HG03196 (cell line): ENCODE measurements around the gene ESD.
"Not testable (repeated sequence)": the region's sequence is repeated elsewhere in the genome, so short reads cannot be mapped to it uniquely, and the experiment has no call there.

Experiments used
- ATAC-seq: cut with Tn5 transposase; IDR thresholded peaks from one replicate; pipeline ENCODE4 v1.9.1; 2021; ENCODE audit not compliant: unreplicated experiment

Gene ESD, protein sequence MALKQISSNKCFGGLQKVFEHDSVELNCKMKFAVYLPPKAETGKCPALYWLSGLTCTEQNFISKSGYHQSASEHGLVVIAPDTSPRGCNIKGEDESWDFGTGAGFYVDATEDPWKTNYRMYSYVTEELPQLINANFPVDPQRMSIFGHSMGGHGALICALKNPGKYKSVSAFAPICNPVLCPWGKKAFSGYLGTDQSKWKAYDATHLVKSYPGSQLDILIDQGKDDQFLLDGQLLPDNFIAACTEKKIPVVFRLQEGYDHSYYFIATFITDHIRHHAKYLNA

DNA sequence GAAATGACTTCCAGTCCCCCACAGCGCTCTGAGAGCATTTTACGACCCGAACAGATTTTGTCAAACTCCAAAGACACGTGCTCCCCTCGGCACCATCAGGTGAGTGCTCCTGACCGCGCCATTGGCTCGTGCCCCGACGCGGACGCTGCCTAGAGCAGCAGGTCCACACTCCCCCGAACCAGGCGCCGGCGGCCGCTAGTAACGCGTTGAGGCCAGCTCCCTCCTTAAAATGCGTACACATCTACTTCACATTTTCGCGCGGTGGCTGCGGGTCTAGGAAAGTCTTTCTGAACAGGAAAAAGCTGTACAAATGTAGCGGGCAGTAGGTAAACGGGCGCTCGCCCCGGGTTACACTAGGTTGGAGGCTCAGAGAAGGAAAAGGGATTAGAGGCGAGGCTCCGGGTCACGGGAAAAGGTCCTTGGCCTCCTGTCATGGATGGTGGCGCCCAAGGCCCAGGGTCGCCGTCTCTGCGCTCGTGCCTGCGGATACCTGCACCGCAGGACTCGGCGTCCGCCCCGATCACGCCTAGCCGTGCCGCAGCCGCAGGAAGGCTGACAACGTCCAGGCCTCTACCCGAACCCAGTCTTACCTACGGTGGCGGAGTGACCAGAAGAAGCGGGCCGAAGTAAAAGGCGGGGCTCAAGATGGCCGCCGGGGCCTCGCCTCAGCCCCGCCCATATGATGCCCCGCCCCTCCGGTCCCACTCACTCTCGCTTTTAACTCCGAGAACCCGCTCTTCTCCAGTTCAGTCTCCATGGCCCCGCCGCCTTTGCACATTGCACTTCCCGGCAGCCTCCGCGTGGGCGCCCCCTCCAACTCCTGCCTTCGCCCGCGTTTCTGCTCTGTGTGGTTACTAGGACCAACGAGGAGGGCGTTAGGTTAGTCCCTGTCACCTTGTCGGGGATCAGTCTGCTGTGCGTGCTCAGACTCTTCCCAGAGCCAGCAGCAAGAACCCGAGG, at the start of gene ESD:
TSS of gene ESD (minus strand) at position 647 of the 960 bp plus-strand sequence. CDS start 5,748 bp downstream, outside the sequence.
- peak; percentile 91 for ATAC-seq

GRCh38 chr13:46846726-46847125, 49.8 kb upstream of the ESD start:
- ATAC-seq = no peak

DNA sequence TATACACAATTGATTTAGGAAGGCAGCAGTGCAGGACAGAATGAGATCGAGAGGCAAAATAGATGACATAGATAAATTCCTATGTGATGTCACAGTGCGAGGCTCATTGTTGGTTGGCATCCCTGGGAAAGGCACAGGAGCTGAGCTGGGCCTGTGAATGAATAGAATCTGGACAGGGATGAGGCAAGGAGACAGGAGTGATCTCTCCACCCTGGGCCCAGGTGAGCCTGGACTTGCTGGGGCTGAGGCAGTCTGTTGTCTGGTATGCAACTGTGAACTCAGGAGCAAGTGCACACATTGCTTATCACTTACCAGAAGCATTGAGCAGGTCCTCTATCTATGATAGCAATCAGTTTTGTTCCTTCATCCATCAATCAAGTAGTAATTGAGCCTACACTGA, 48.2 kb upstream of the ESD start:
- ATAC-seq = no peak

- ATAC-seq = no peak
Observed at GRCh38 chr13:46844431-46844830, 47.5 kb upstream of the ESD start.

DNA sequence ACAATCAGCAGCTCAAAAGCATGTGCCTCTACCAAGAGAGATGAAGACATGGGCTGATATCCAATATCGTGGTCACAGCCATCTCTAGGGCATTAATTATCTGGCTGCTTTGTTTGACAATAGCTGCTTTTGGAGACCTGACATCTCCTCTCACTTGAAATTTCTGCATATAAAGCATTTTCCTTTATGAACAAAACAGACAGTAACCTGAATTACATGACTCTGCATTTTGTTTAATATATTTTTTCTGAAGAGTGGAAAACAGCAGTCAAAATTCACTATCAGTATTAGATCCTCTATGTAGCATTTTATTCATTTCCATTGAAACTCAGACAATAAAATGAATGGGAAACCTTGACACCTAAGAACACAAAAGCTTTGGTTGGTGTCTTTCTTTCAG, 42.4 kb upstream of the ESD start:
- no peak for ATAC-seq

DNA sequence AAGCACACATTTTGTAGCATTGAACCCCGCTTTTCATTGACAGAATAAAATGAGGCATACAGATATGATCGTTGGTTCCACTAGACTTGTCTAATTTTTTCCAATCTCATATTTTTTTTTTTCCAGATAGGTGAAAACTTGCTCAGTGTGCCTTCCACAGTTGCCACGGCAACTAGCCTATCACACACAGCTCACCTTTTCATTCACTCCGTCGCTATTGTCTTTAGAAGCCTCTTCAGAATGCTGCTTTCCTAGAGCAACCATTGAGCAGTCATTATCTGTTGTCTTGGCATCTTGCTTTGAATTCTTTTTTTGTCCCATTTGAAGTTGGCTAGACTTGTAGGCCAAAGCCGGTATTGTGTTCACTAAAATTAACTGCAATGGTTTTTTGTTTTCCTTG, 37.7 kb upstream of the ESD start:
- ATAC-seq = no peak

- ATAC-seq = no peak
Observed at GRCh38 chr13:46831588-46832194, 34.7 kb upstream of the ESD start.

- no peak for ATAC-seq
Observed at GRCh38 chr13:46830405-46831005, 33.5 kb upstream of the ESD start.

DNA sequence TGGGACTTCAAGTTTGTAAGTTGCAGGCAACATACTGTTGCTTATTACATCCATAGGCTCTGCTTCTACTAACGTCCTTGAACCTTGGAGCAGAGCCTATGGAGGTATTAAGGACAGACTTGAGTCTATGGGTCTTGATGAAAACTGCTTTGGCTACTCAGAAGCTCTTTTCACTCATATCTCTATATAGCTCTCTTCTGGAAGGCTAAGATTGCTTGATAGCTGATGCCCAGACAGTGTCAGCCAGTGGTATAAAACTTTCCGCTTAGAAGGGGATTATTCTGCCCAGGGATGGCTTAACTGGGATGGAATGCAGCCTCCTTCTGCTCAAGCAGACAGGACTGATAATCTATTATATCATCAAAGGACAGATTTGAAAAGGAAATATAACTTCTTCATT, 25.6 kb upstream of the ESD start:
- no peak for ATAC-seq

DNA sequence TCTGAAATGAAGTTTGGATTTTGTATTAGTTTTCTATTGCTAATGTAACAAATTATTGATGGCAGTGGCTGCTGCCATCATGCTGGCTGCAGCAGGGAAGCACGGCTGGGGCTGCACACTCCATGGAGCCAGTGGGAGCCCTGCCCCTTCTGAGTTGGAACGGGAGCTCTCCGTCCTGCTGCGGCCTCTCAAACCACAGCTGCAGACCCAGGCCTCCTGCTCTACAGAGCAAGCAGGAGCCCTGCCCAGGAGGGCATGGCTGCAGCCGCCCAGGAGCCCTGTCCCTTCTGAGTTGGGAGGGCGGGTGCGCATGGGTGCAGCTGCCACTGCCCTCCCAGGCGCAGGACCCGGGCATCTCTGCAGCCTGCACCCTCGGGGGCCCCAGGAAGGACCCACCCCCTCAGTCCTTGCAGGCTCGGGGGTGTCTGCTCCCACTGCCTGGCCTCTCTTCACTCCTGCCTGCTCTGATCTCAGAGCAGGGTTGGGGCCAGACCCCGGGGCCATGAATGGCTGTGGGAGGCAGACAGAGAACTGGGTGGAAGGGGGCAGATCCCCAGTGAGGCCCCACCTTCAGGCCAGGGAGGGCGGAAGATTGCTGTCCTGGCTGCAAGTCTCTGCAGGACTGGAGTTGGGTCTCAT, 21.0 kb upstream of the ESD start:
- ATAC-seq = no peak

GRCh38 chr13:46817095-46817494, 20.1 kb upstream of the ESD start:
- no peak for ATAC-seq

- ATAC-seq = no peak
Observed at GRCh38 chr13:46816371-46816770, 19.4 kb upstream of the ESD start.

DNA sequence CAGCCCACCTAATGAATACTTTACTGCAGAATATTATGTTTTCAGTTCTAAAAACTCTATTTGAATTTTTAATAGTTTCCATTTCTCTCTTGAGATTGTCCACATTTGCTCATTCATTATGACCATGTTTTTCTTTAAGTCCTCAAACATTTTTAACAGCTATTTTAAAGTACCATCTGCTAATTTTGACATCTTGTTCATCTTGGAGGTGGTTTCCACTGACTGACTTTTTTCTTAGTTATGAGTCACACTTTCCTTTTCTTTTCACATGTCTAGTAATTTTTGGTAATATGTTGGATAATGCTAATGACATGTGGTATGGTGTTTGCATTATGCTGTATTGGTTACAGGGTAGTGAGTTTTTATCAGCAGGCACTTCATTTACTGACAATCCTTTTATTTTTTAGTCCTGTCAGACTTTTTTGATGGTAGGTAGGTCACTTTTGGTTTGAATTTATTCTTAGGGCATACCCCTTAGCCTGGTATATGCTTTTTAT, 15.4 kb upstream of the ESD start:
- no peak for ATAC-seq

DNA sequence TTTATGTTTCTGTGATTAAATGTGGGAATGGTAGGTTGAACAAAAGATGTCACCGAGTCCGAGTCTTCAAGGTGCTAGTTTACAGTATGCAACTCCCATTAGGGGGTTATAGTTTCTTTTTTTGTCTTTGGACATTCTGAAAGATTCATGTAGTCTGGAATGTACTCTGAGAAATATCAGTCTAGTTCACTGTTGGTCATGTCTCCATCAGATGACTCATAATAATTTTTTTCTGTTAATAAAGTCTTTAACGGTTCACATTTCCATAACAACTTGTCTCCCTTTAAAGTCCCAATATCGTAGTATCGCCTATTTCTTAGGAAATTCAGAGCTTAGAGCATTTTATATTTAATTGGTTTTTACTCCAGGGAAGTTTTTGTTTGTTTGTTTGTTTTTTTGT, 13.5 kb upstream of the ESD start:
- no peak for ATAC-seq

DNA sequence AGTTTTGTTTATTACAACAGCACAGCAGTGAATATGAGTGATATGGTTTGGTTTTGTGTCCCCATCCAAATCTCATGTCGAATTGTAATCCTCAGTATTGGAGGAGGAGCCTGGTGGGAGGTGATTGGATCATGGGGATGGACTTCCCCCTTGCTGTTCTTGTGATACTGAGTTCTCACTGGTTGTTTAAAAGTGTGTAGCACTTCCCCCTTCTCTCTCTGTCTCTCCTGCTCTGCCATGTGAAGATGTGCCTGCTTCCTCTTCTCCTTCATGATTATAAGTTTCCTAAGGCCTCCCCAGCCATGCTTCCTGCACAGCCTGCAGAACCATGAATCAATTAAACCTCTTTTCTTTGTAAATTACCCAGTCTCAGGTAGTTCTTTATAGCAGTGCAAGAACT, 8.0 kb upstream of the ESD start:
- not testable (repeated sequence) for ATAC-seq

DNA sequence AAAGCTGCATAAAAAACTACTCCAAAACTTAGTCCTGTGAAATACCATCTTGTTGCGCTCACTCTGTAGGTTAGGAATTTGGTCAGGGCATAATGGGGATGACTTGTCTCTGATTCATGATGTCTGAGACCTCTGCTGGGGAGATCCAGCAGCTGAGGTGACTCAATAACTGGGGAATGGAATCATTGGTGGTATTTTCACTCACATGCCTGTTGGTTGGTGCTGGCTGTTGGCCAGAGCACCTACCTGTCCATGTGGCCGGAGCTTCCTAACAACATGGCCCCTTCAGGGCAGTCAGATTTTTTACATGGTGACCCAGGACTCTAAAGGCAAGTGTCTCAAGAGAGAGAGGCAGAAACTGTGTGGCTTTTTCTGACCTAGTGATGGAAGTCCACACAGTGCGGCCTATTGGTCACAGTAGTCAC, 7.4 kb upstream of the ESD start:
- ATAC-seq = no peak

GRCh38 chr13:46803586-46803985, 6.6 kb upstream of the ESD start:
- ATAC-seq = no peak

DNA sequence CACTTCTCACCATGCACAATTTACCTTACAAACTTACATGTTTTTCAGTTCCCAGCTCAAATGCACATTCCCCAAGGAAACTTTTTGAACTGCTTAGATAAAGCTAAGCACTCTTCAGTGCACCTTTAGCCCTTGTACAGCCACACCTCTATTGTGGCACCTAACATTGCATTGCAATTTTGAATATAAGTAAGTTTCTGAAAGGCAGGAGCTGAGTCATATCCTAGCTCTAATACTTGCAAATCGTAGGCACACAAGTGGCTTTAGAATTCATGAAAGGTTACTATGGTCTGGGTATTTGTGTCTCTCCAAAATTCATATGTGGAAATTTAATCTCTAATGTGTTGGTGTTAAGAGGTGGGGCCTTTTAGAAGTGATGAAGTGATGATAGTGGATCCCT, 4.9 kb upstream of the ESD start:
- ATAC-seq = no peak

DNA sequence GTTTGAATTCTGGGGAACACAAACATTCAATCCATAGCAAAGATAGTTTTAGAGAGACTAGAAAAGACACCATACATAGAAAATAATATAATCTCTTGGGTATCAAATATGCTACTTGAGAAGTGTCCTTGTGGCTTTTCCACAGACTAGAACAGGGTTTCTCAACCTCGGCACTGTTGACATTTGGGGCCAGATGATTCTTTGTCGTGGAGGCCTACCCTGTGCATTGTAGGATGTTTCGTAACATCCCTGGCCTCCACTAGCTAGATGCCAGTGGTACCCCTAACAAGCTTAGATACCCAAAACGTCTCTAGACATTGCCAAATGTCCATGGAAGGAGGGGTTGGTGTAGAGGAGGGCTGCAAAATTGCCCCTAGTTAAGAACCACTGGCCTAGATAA, 2.2 kb upstream of the ESD start:
- ATAC-seq = no peak

- ATAC-seq = no peak
Observed at GRCh38 chr13:46797501-46798237, 708 bp upstream of the ESD start.
